ENCODE measurements around the gene AQP1. TPM values are rescaled to one million over a fixed set of nuclear protein-coding genes. Genes with fewer than 3 reads are reported as not detected.

Gene AQP1
- total and polyA plus RNA-seq, 2 of the 13 experiments (the other 11 are each of a cell fraction or from before 2014, with no cell fraction given): not detected

DNA sequence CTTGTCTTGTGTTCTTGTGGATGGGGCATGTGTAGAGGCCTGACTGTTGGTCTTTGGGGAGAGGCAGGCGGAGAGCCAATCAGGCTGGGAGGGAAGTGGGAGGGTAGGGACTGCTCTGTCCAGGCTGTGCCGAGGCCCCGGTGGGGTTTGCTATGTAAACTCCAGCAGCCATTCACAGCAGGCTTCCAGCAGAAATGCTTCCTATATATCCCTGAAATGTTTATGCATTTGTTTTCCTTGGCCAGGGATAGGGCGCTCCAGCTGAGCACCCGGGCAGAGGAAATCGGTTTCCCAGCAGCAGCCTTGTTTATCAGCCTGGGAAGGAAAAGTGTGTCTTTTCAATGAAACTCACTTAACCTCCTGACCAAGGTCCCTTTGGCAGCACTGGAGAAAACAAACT is 18.3 kb upstream of the AQP1 start (continued):
- no peak for TF ChIP-seq NFAT5 (CRISPR knock-in tag; IDR thresholded peaks at IDR 0.05)
- no peak for TF ChIP-seq SMAD3 (CRISPR knock-in tag; IDR thresholded peaks at IDR 0.05)
- no peak for TF ChIP-seq MIXL1 (CRISPR knock-in tag; IDR thresholded peaks at IDR 0.05)
- no peak for TF ChIP-seq ZNF282 (IDR thresholded peaks at IDR 0.05; ENCODE audit: partially characterized antibody)
- TF ChIP-seq MYNN (CRISPR knock-in tag; IDR thresholded peaks at IDR 0.05; ENCODE audit: low read depth): no peak
- TF ChIP-seq ZFX (CRISPR knock-in tag; IDR thresholded peaks at IDR 0.05; ENCODE audit: low read depth): no peak
- TF ChIP-seq CREM (IDR thresholded peaks at IDR 0.05): no peak
- no peak for TF ChIP-seq CREM (CRISPR knock-in tag; IDR thresholded peaks at IDR 0.05)

GRCh38 chr7:30894009-30894408 is 17.6 kb upstream of the AQP1 start:
- DNase-seq (ENCODE audit: low spot score) (no peak), FAIRE-seq (no peak), ATAC-seq (no peak)
- H3K36me3 ChIP-seq (replicated peaks in 1 of 2; ENCODE audit: control insufficient read depth in 1 of 2, insufficient read depth in 2 of 2, low read length in 2 of 2): no peaks in the 10 kb centered on the region
- CTCF ChIA-PET (ENCODE audit: low intra/inter-chr PET ratio, low total read pairs): no interaction called here
- H3K27ac ChIP-seq (ENCODE audit: extremely low read length, insufficient read depth, low read length): no peak overlapping the region
- intact Hi-C loops (cut with micrococcal nuclease; ENCODE audit: unreplicated experiment) (no loop called here), in situ Hi-C loops (cut with HindIII; ENCODE audit: extremely low pct_ligation_motif_present, low pct_unique_long_range_greater_than_20kb) (no loop called here)
- POLR2A ChIA-PET: no interaction called here
- no peaks in the 10 kb centered on the region for H3K9me3 ChIP-seq (ENCODE audit: low read length)
- H3K27me3 ChIP-seq (ENCODE audit: control insufficient read depth in 1 of 2, insufficient read depth in 2 of 2, low read length in 2 of 2): peaks cover 0 to 3% of the 10 kb centered on the region in 2 experiments; a peak in 1 of 5 replicates
- no peak overlapping the region for H3K4me3 ChIP-seq (replicated peaks in 1 of 3; ENCODE audit: insufficient read depth in 1 of 3, low read depth in 2 of 3, low read length in 3 of 3)
- H3K4me1 ChIP-seq (ENCODE audit: insufficient read depth, low read length): no peaks in the 10 kb centered on the region
- H2AFZ ChIP-seq (ENCODE audit: low read length): no peak overlapping the region
- BruUV-seq (replicated peaks): no TSS peak
- H3K9ac ChIP-seq (ENCODE audit: insufficient read depth, low read depth, low read length): no peak overlapping the region
- no peaks in the 10 kb centered on the region for H3K79me2 ChIP-seq (ENCODE audit: insufficient read depth, low read length)
- H4K20me1 ChIP-seq (ENCODE audit: insufficient read depth, low read length): no peaks in the 10 kb centered on the region
- TF ChIP-seq HOXA3 (CRISPR knock-in tag; IDR thresholded peaks at IDR 0.05) (no peak), ZNF720 (CRISPR knock-in tag; IDR thresholded peaks at IDR 0.05) (no peak), FIP1L1 (IDR thresholded peaks at IDR 0.05; ENCODE audit: borderline replicate concordance, insufficient read depth, low read depth, low read length) (no peak), IKZF1 (IDR thresholded peaks at IDR 0.05) (no peak), ZSCAN21 (CRISPR knock-in tag; IDR thresholded peaks at IDR 0.05; ENCODE audit: borderline replicate concordance) (no peak)
- H3K4me2 ChIP-seq (ENCODE audit: low read depth, low read length): no peak overlapping the region
- 0% methylated on average over 1 of the region's 1 CpG for WGBS (ENCODE audit: low lambda C conversion rate)
